Endodermal cell (in vitro differentiated cells): Measurements from ENCODE around the gene SLC7A10. TPM values are rescaled to one million over a fixed set of nuclear protein-coding genes. Genes with fewer than 3 reads are reported as not detected.
"Not testable (repeated sequence)": the region's sequence is repeated elsewhere in the genome, so short reads cannot be mapped to it uniquely, and the experiment has no call there.

Experiments
- DNase-seq: peaks from one replicate; pipeline ENCODE4 v3.0.0-alpha.2; 2017
- H3K27ac ChIP-seq: 2 replicates; pipeline ENCODE4 v1.5.1; 2013; ENCODE audit warnings: mild to moderate bottlenecking, low read depth, low read length, moderate library complexity
- H3K27me3 ChIP-seq: 2 replicates; pipeline ENCODE4 v1.6.1; 2013; ENCODE audit warnings: mild to moderate bottlenecking, low read length, moderate library complexity; ENCODE audit not compliant: insufficient read depth, control insufficient read depth, poor library complexity, severe bottlenecking
- H3K36me3 ChIP-seq: 2 replicates; pipeline ENCODE4 v1.7.0; 2013; ENCODE audit warnings: mild to moderate bottlenecking, low read length, moderate library complexity; ENCODE audit not compliant: control insufficient read depth, insufficient read depth
- H3K4me1 ChIP-seq: one replicate; pipeline ENCODE4 v1.7.0; 2013; ENCODE audit warnings: low read length; ENCODE audit not compliant: control insufficient read depth, insufficient read depth
- H3K4me3 ChIP-seq: 2 replicates; pipeline ENCODE4 v1.5.1; 2013; ENCODE audit warnings: mild to moderate bottlenecking, low read length, moderate library complexity
- H3K9ac ChIP-seq: 2 replicates; pipeline ENCODE4 v1.6.1; 2013; ENCODE audit warnings: mild to moderate bottlenecking, low read length, moderate library complexity; ENCODE audit not compliant: poor library complexity, severe bottlenecking; ENCODE audit errors: extremely low read depth
- H3K9me3 ChIP-seq: 2 replicates; pipeline ENCODE4 v1.6.1; 2013; ENCODE audit warnings: mild to moderate bottlenecking, low read length, moderate library complexity; ENCODE audit not compliant: control insufficient read depth
- H3K27ac Mint-ChIP-seq: 2 replicates; pipeline ENCODE4 v1.8.0; 2020; ENCODE audit warnings: mixed read lengths
- H3K27me3 Mint-ChIP-seq: 2 replicates; pipeline ENCODE4 v1.8.0; 2021; ENCODE audit warnings: mild to moderate bottlenecking, mixed read lengths; ENCODE audit not compliant: insufficient read depth
- H3K36me3 Mint-ChIP-seq: 2 replicates; pipeline ENCODE4 v1.8.0; 2020; ENCODE audit warnings: low read depth, mixed read lengths
- H3K4me1 Mint-ChIP-seq: 2 replicates; pipeline ENCODE4 v1.8.0; 2020; ENCODE audit warnings: mixed read lengths
- H3K4me3 Mint-ChIP-seq: 2 replicates; pipeline ENCODE4 v1.8.0; 2020; ENCODE audit warnings: mild to moderate bottlenecking, moderate library complexity, mixed read lengths
- H3K9me3 Mint-ChIP-seq: 2 replicates; pipeline ENCODE4 v1.8.0; 2020; ENCODE audit warnings: mild to moderate bottlenecking, mixed read lengths
- WGBS, 2 experiments: methylation state at CpG; one replicate each; pipeline versions ENCODE4 v1.1.5 to v1.1.7; 2013; ENCODE audit warnings: missing lambda C conversion rate in 2 of 2, mixed read lengths in 1 of 2; ENCODE audit not compliant: insufficient coverage in 1 of 2, insufficient read length in 1 of 2; 5-methylcytosine and 5-hydroxymethylcytosine counted together
- total RNA-seq, 2 donors: library from RNA; stranded (reverse); fragmentation: NEBNext Ultra II Directional in 1 of 2; extraction: Animal tissue kit (Norgen Biotek cat#: 25700) in 1 of 2; gene quantifications; 2 replicates in 1 of 2; 3 replicates in 1 of 2; pipeline ENCODE4 v1.2.1, GENCODE V29; 2021
- TF ChIP-seq, protein P1 (sequence below): fragments of 200-600 bp; sonication (generic); conservative IDR thresholded peaks from 2 replicates; pipeline ENCODE4 v1.5.0; 2021; ENCODE audit warnings: antibody characterized with exemption, mild to moderate bottlenecking

SLC7A10 gene
- total RNA-seq, 2 donors from 2014 or later = 0.35 TPM; not detected in 1

- no peak overlapping the region for H3K4me3 ChIP-seq
- no peak overlapping the region for H3K27ac ChIP-seq
- H3K9ac ChIP-seq = no peak overlapping the region
- H3K4me1 Mint-ChIP-seq = peaks cover 2% of the 10 kb centered on the region
- H3K36me3 Mint-ChIP-seq = peaks cover 11% of the 10 kb centered on the region
- DNase-seq = no peak
- peaks cover 33% of the 10 kb centered on the region for H3K9me3 Mint-ChIP-seq
- no peaks in the 10 kb centered on the region for H3K27me3 Mint-ChIP-seq
- peaks cover 14% of the 10 kb centered on the region for H3K9me3 ChIP-seq
- 80% methylated on average over 1 of the region's 1 CpG; no CpG with 5 or more reads in 1 of the 2 experiments for WGBS, 2 experiments
- no peaks in the 10 kb centered on the region for H3K27me3 ChIP-seq
- H3K27ac Mint-ChIP-seq = no peak overlapping the region
- H3K4me3 Mint-ChIP-seq = no peak overlapping the region
- H3K36me3 ChIP-seq = no peaks in the 10 kb centered on the region
- TF ChIP-seq, protein P1, sequence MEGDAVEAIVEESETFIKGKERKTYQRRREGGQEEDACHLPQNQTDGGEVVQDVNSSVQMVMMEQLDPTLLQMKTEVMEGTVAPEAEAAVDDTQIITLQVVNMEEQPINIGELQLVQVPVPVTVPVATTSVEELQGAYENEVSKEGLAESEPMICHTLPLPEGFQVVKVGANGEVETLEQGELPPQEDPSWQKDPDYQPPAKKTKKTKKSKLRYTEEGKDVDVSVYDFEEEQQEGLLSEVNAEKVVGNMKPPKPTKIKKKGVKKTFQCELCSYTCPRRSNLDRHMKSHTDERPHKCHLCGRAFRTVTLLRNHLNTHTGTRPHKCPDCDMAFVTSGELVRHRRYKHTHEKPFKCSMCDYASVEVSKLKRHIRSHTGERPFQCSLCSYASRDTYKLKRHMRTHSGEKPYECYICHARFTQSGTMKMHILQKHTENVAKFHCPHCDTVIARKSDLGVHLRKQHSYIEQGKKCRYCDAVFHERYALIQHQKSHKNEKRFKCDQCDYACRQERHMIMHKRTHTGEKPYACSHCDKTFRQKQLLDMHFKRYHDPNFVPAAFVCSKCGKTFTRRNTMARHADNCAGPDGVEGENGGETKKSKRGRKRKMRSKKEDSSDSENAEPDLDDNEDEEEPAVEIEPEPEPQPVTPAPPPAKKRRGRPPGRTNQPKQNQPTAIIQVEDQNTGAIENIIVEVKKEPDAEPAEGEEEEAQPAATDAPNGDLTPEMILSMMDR = no peak
- no peaks in the 10 kb centered on the region for H3K4me1 ChIP-seq
Measured at GRCh38 chr19:33168528-33168927, 57.1 kb downstream of the SLC7A10 start.

DNA sequence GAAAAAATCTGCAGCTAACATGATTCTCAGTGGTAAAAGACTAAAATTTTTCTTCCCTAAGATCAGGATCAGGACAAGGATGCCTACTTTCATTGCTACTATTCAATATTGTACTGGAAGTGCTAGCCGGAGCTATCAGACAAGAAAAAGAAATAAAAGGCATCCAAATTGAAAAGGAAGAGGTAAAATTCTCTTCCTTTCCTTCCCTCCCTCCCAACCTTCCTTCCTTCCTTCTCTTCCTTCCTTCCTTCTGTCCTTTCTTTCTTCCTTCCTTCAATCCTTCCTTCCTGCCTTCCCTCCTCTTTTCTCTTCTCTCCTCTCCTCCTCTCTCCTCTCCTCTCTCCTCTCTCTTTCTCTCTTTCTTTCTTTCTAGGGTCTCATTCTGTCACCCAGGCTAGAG lies 58.2 kb downstream of the SLC7A10 start:
- no peak for DNase-seq
- no peaks in the 10 kb centered on the region for H3K27me3 ChIP-seq
- Mint-ChIP-seq H3K4me3 (no peak overlapping the region), H3K27me3 (no peaks in the 10 kb centered on the region), H3K36me3 (peaks cover 8% of the 10 kb centered on the region), H3K27ac (no peak overlapping the region), H3K4me1 (peaks cover under 1% of the 10 kb centered on the region), H3K9me3 (peaks cover 33% of the 10 kb centered on the region)
- H3K4me1 ChIP-seq = no peaks in the 10 kb centered on the region
- WGBS, 2 experiments = 89 to 100% methylated on average over 1 of the region's 1 CpG
- TF ChIP-seq, protein P1 = no peak
- H3K9me3 ChIP-seq = peaks cover 14% of the 10 kb centered on the region
- no peak overlapping the region for H3K27ac ChIP-seq
- H3K9ac ChIP-seq = no peak overlapping the region
- H3K36me3 ChIP-seq = no peaks in the 10 kb centered on the region
- no peak overlapping the region for H3K4me3 ChIP-seq

GRCh38 chr19:33166037-33166436 lies 59.6 kb downstream of the SLC7A10 start:
- not testable (repeated sequence) for H3K4me3 ChIP-seq, H3K4me1 ChIP-seq, DNase-seq, H3K27me3 Mint-ChIP-seq, H3K4me3 Mint-ChIP-seq, H3K4me1 Mint-ChIP-seq, H3K27ac ChIP-seq, H3K36me3 Mint-ChIP-seq, H3K36me3 ChIP-seq, H3K9ac ChIP-seq, H3K27ac Mint-ChIP-seq, H3K27me3 ChIP-seq
- 78 to 83% methylated on average over 3 to 6 of the region's 6 CpGs for WGBS, 2 experiments
- H3K9me3 ChIP-seq = peaks cover 14% of the 10 kb centered on the region
- H3K9me3 Mint-ChIP-seq = peaks cover 33% of the 10 kb centered on the region

DNA sequence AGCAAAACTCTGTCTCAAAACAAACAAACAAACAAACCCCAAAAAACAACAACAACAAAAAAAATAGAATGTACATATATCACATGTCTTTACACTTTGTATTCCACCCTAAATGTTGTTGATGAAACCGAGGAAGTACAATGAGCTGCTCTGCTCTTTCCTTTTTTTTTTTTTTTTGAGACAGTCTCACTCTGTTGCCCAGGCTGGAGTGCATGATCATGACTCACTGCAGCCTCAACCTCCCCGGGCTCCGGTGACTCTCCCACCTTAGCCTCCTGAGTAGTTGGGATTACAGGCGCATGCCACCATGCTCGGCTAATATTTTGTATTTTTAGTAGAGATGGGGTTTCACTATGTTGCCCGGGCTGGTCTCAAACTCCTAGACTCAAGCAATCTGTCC lies 62.2 kb downstream of the SLC7A10 start:
- TF ChIP-seq, protein P1 = no peak
- Mint-ChIP-seq H3K27ac (no peak overlapping the region), H3K4me3 (no peak overlapping the region), H3K4me1 (no peaks in the 10 kb centered on the region), H3K9me3 (peaks cover 31% of the 10 kb centered on the region), H3K27me3 (no peaks in the 10 kb centered on the region), H3K36me3 (peaks cover 3% of the 10 kb centered on the region)
- Histone ChIP-seq H3K27me3 (no peaks in the 10 kb centered on the region), H3K9me3 (peaks cover 8% of the 10 kb centered on the region), H3K4me3 (no peak overlapping the region), H3K36me3 (no peaks in the 10 kb centered on the region), H3K4me1 (no peaks in the 10 kb centered on the region), H3K27ac (no peak overlapping the region), H3K9ac (no peak overlapping the region)
- DNase-seq = peak; percentile 4
- 86 to 96% methylated on average over 1 to 6 of the region's 6 CpGs for WGBS, 2 experiments
